Type B pancreatic cell (in vitro differentiated cells): ENCODE data around the gene STAB2. TPM values are rescaled to one million over a fixed set of nuclear protein-coding genes. Genes with fewer than 3 reads are reported as not detected.

Source experiments
- DNase-seq: peaks from one replicate; pipeline ENCODE4 v3.0.0; 2021; ENCODE audit warnings: mixed read lengths; ENCODE audit not compliant: unreplicated experiment; ENCODE audit errors: extremely low spot score
- H3K27ac Mint-ChIP-seq: 2 replicates; pipeline ENCODE4 v1.8.0; 2021; ENCODE audit warnings: mild to moderate bottlenecking, mixed read lengths
- H3K27me3 Mint-ChIP-seq: 2 replicates; pipeline ENCODE4 v1.8.0; 2021; ENCODE audit warnings: mixed read lengths
- H3K36me3 Mint-ChIP-seq: 2 replicates; pipeline ENCODE4 v1.8.0; 2021; ENCODE audit warnings: mixed read lengths
- H3K4me1 Mint-ChIP-seq: one replicate; pipeline ENCODE4 v1.8.0; 2021; ENCODE audit warnings: mixed read lengths; ENCODE audit not compliant: unreplicated experiment
- H3K4me3 Mint-ChIP-seq: 2 replicates; pipeline ENCODE4 v1.8.0; 2021; ENCODE audit warnings: mild to moderate bottlenecking, mixed read lengths
- H3K9me3 Mint-ChIP-seq: 2 replicates; pipeline ENCODE4 v1.8.0; 2021; ENCODE audit warnings: mixed read lengths
- total RNA-seq: library from RNA; stranded (reverse); gene quantifications from 2 replicates; pipeline ENCODE4 v1.2.1, GENCODE V29; 2021; ENCODE audit warnings: low replicate concordance
- TF ChIP-seq, protein P1 (sequence below): fragments of 200-600 bp; sonication (generic); conservative IDR thresholded peaks from 2 replicates; pipeline ENCODE4 v1.5.0; 2021; ENCODE audit warnings: antibody characterized with exemption, mild to moderate bottlenecking

STAB2 gene
- total RNA-seq, 1 donor from 2014 or later, result not detected

DNA sequence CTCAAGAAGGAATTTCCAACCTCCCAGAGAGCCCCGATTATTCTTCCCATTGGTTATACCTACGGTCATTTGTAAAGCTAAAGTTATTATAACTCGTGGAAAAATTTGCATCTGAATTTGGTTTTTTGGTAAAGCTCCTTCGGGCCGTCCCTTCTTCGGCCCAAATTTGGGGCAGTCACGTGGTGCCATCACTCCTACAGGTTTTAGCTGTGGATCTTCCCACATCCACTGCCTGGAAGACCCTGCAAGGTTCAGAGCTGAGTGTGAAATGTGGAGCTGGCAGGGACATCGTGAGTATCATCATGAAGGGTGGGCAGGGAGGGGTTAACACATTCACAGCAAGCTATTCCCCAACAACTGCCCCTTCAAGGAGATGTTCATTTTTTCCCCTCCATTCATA is 148.2 kb downstream of the STAB2 start:
- DNase-seq, result no peak
- H3K36me3 Mint-ChIP-seq, result no peaks in the 10 kb centered on the region
- H3K4me3 Mint-ChIP-seq, result no peak overlapping the region
- H3K9me3 Mint-ChIP-seq, result no peaks in the 10 kb centered on the region
- H3K4me1 Mint-ChIP-seq, result no peaks in the 10 kb centered on the region
- H3K27me3 Mint-ChIP-seq, result peaks cover 34% of the 10 kb centered on the region
- TF ChIP-seq, protein P1, sequence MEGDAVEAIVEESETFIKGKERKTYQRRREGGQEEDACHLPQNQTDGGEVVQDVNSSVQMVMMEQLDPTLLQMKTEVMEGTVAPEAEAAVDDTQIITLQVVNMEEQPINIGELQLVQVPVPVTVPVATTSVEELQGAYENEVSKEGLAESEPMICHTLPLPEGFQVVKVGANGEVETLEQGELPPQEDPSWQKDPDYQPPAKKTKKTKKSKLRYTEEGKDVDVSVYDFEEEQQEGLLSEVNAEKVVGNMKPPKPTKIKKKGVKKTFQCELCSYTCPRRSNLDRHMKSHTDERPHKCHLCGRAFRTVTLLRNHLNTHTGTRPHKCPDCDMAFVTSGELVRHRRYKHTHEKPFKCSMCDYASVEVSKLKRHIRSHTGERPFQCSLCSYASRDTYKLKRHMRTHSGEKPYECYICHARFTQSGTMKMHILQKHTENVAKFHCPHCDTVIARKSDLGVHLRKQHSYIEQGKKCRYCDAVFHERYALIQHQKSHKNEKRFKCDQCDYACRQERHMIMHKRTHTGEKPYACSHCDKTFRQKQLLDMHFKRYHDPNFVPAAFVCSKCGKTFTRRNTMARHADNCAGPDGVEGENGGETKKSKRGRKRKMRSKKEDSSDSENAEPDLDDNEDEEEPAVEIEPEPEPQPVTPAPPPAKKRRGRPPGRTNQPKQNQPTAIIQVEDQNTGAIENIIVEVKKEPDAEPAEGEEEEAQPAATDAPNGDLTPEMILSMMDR, result no peak
- H3K27ac Mint-ChIP-seq, result no peak overlapping the region

DNA sequence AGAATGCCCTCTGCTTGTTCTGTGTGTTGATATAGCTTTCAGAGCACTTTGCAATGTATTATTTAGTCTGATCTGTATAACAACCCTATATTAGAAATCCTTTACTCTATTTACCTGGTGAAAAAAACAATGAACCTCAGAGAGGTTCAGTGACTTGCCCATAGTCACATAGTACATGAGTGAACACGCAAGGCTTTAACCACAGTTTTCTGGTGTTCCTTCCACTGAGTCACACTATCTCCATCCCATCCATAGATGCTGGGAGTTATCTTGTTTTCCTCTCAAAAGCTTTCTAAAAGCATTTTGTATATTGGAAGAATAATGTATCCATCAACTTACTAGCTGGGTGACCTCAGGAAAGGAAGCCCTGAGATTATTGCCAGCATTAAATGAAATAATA is 149.5 kb downstream of the STAB2 start:
- Mint-ChIP-seq H3K27ac (no peak overlapping the region), H3K27me3 (peaks cover 34% of the 10 kb centered on the region), H3K9me3 (no peaks in the 10 kb centered on the region), H3K4me1 (no peaks in the 10 kb centered on the region), H3K4me3 (no peak overlapping the region), H3K36me3 (no peaks in the 10 kb centered on the region)
- TF ChIP-seq, protein P1, result no peak
- no peak for DNase-seq

DNA sequence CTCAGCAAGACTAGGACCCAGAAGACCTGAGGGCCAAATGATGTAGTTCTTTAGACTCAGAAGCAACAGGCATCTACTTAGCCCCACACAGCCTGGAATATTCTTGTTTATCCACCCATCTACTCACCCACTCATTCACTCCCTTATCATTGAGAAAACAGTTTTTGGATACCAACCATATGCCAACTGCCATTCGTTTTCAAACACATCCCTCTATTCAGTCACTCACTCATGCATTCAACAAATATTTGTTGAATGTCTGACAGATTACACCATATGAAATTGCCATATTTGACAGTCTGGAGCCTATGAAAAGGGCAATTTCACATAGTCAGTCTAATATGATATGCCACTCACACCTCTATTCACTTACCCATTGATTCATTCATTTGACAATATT is 150.8 kb downstream of the STAB2 start:
- TF ChIP-seq, protein P1, result no peak
- H3K36me3 Mint-ChIP-seq, result no peaks in the 10 kb centered on the region
- peaks cover 34% of the 10 kb centered on the region for H3K27me3 Mint-ChIP-seq
- H3K4me3 Mint-ChIP-seq, result no peak overlapping the region
- no peak overlapping the region for H3K27ac Mint-ChIP-seq
- DNase-seq, result no peak
- H3K4me1 Mint-ChIP-seq, result no peaks in the 10 kb centered on the region
- H3K9me3 Mint-ChIP-seq, result no peaks in the 10 kb centered on the region

DNA sequence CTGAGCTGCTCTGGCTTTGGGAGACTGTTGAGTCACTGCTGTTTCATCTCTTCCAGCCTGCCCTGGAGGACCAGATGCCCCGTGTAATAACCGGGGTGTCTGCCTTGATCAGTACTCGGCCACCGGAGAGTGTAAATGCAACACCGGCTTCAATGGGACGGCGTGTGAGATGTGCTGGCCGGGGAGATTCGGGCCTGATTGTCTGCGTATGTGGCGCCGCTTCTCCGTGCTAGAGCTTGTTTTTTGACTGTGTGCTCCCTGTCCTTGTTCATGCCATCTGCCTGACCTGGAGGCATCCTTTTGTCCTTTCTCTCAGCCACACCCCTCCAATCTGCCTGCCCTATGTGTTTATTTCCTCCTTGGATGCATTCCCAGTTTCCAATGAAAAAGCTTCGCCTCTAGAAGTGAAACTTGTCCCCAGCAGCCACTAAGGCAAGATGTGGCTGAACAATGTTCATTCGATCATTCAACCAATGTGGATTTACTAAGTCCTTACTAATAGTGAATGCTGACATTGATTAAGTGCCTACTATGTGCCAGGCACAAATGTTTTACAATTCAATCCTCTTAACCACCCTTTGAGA is 155.4 kb downstream of the STAB2 start:
- Mint-ChIP-seq H3K9me3 (no peaks in the 10 kb centered on the region), H3K27me3 (peaks cover 4% of the 10 kb centered on the region), H3K36me3 (no peaks in the 10 kb centered on the region), H3K27ac (no peak overlapping the region), H3K4me3 (no peak overlapping the region), H3K4me1 (no peaks in the 10 kb centered on the region)
- DNase-seq, result no peak
- TF ChIP-seq, protein P1, result no peak

DNA sequence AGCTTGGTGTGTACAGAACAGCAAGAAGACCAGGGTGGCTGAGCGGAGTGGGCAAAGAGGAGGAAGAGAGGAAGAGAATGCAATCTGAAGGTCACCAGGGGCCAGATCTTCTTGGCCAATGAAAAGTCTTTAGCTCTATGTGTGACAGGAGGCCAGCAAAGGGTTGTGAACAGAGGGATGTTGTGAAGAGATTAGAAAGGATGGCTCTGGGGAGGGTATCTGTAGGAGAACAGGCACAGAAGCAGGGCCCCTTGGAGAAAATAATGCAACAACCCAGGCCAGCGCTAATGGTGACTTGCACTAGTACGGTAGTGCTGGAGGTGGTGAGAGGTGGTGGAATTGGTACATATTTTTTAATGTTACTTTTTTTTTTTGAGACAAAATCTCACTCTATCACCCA is 156.7 kb downstream of the STAB2 start:
- Mint-ChIP-seq H3K27me3 (no peaks in the 10 kb centered on the region), H3K4me3 (no peak overlapping the region), H3K9me3 (no peaks in the 10 kb centered on the region), H3K27ac (no peak overlapping the region), H3K4me1 (no peaks in the 10 kb centered on the region), H3K36me3 (no peaks in the 10 kb centered on the region)
- TF ChIP-seq, protein P1, result no peak
- no peak for DNase-seq

DNA sequence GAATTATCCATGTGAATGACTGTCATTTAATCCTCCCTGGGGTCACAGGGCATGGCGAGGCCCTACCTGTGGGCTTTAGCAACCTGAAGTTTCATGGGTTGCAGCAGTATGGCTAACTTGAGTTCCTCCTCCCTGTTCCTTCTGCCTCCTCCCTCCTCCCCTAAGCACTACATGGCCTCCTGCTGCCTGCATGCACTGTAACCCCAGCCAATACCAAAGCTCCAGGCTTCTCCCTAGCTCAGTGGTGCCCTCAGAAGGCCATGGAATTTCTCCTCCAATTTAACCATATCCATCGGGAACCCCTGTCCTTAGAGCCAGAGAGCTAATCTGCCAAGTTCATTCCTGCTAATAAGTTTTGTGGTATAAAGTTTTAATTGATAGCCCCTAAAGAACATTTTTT is 158.9 kb downstream of the STAB2 start:
- Mint-ChIP-seq H3K27me3 (no peaks in the 10 kb centered on the region), H3K27ac (no peak overlapping the region), H3K36me3 (no peaks in the 10 kb centered on the region), H3K4me1 (no peaks in the 10 kb centered on the region), H3K9me3 (no peaks in the 10 kb centered on the region), H3K4me3 (no peak overlapping the region)
- DNase-seq, result no peak
- TF ChIP-seq, protein P1, result no peak
